NOMO-1 treated with dmso at 0.1 percent for 144 hours (cell line): ENCODE data around the gene SIRT3.

ENCODE experiments used
- DNase-seq: peaks from one replicate; lab custom pipeline; 2025; ENCODE audit not compliant: unreplicated experiment; lab: John Stamatoyannopoulos, UW

SIRT3 gene

DNA sequence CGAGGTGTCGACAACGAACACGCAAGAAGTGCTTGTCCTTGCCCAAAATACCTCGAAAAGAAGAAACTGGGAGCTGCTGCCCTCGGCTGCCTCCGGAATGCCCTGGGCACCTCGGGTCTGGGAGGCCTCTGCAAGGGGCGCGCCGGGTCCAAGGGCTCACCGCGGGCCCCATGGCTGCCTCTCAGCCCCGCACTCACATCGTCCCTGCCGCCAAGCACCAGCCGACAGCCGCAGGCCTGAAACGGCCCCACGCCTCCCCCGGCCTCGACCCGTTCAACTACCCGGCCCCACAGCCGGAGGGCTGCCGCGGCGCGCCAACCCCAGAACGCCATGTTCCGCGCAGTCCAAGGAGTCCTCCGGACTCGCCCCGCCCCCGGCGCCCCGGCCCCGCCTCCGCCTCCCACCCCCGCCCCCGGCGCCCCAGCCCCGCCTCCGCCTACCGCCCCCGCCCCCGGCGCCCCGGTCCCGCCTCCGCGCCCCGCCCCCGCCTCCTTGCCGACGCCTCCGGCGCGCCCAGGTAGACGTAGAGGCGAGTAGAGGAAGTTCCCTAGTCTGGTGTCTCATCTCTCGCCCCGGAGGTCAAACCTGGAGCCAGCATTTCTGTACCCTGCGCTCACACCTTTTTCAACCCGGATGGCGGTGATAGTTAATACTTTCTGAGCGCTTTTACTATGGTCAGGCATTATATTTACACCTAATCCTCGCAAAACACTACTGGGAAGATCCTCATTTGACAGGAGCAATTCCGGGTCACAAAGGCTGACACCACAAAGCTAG is at the start of gene SIRT3:
Gene SIRT3 (minus strand): TSS at position 346 of the 777 bp plus-strand sequence. CDS start 14 bp downstream, at position 332.
- peak; percentile 82 for DNase-seq

DNA sequence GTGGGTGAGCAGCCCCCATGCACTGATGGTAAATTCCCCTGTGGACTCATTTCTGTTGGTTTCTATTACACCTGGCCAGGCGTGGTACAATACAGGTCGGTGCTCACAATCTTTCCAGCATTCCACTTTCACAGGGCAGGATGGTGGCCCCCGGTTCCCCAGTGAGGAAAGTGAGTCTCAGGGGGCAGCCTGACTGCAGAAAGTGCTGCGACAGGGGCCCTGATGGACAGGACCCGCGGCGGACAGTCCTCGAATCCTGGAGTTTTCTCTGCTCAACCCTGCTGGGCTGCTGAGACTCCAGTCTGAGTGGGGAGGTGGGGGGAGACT is 49.7 kb upstream of the SIRT3 start:
- no peak for DNase-seq

DNA sequence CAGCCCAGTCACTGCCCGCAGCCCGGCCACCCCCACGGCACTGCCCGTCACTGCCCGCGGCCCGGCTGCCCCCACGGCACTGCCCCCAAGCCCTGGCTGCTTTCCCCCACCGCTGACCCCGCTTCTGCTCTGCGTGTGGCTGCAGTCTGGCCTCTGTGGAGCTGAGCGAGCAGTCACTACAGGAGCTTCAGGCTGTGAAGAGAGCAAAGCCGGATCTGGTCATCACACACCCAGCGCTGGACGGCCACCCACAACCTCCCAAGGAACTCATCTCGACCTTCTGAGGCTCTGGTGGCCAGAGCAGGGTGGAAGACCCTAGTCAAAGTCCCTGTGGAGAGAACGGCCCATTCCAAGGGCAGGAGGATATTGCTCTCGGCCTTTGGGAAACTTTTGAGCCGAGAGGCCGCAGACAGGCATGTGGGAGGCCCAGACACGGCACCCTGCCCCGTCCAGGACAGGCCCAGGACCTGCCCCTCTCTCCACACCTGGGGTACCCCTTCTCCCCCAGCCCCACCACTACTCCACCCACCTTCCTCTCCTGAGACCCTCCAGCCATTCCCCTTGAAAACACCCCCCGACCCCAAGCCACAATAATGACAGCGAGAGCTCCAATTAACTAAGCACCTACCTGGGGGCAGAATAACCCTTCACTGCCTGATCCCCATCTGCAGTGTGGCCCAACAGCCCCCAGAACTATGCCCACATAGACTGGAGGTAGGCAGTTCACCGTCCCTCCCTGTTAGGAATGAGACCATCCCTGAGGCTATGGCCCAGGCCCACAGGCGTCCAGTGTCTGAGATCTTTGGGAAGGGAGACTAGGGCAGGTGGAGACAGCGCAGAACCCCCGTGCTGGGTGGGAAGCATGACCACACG is 49.1 kb upstream of the SIRT3 start:
- DNase-seq = no peak

DNA sequence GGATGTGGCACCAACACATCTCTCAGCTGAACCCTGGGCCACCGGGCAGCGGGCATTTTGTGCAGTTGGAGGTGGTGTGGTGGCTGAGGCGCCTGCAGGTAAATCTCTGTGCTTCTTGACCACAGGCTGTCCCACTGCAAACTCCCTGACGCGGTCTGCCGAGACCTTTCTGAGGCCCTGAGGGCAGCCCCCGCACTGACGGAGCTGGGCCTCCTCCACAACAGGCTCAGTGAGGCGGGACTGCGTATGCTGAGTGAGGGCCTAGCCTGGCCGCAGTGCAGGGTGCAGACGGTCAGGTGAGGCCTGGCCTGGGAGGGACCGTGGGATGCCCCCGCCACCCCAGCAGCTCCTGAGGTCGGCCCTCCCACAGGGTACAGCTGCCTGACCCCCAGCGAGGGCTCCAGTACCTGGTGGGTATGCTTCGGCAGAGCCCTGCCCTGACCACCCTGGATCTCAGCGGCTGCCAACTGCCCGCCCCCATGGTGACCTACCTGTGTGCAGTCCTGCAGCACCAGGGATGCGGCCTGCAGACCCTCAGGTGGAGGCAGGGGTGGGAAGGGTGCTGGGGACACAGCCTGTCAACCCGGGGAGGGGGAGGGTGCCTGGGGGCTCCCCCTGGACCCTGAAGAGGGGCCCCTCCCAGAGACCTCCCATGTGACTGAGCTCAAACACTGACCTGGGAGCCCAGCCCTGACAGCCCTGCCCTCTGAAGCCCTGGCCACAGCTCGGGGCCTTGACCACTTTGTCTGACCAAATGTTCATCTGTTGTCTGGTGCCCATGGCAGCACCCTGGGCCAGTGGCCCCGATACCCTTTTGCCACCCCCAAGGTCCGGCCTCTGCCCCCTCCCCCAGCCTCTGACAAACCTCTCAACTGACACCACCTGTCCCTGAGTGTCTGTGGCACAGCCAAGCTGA is 48.2 kb upstream of the SIRT3 start:
- DNase-seq = no peak

DNA sequence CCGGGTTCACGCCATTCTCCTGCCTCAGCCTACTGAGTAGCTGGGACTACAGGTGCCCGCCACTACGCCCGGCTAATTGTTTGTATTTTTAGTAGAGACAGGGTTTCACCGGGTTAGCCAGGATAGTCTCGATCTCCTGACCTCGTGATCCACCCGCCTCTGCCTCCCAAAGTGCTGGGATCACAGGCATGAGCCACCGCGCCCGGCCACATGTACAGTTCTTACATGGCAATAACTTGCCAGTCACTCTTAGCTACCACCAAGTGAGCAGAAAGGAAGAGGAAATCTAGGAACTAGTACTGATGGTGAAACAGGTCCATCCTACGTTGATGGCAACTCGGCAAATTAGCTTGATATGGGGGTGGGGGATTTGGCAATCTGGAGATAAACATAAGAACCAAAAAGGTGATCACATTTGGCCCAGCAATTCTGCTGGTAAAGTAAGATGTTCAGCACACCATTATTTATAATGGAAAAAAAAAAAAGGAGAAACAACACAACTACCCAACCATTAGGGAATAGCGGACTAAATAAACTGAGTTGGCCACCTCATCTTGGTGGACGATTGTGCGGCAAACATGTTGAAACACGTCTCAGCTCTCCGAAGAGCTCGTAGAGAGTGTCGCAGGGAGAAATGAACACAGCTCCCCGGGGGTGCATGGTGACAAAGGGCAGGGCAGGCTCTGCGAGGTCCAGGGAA is 47.4 kb upstream of the SIRT3 start:
- DNase-seq = peak; percentile 28

DNA sequence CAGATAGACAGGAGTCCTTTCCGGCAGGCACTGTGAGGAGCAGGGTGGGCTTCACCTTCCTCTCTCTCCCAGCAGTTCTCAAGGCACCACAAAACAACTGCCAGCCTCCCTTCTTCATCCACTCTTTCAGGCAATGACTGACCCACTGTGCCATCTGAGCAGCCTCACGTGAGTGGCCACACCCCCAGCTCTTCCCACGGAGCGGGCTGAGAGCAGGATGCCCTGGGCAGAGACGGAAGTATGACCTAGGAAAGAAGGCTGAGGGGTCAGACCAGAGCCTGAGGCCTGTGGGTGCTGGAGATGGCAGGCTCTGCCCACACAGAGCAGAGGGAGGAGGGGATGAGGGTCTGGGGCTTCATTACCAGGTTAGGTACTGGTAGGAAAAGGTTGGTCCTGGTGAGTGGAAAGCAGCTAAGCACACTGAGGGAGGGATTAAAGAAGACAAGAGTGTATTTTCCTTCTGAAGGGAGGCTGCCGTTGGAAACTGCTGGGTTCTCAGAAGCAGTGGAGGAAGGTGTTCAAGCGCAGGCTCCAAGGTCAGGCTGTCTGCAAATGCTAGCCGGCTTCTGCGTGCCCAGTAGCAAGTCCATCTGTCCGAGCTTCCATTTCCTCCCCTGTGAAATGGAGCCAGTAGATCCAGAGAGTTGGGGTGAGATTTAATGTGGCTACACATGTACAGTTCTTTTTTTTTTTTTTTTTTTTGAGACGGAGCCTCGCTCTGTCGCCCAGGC is 46.7 kb upstream of the SIRT3 start:
- no peak for DNase-seq

DNA sequence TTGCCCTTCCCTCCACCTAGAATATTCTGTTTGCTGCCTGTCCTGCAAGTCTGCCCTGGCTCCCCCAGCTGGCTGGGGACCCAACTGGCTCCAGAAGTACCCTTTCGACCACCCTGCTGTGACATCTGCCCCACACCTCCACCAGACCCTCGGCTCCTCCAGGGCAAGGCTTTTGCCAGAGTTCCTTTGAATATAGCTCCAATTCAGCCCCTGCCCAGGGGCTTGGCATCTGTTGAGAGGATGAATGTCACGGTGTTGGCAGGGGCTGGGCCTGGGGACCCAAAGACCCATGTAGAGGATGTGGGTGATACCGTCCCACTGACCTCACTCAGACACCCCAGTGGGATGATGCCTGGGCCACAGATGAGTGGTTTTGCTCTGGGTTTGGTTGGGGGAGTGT is 46.0 kb upstream of the SIRT3 start:
- no peak for DNase-seq

DNA sequence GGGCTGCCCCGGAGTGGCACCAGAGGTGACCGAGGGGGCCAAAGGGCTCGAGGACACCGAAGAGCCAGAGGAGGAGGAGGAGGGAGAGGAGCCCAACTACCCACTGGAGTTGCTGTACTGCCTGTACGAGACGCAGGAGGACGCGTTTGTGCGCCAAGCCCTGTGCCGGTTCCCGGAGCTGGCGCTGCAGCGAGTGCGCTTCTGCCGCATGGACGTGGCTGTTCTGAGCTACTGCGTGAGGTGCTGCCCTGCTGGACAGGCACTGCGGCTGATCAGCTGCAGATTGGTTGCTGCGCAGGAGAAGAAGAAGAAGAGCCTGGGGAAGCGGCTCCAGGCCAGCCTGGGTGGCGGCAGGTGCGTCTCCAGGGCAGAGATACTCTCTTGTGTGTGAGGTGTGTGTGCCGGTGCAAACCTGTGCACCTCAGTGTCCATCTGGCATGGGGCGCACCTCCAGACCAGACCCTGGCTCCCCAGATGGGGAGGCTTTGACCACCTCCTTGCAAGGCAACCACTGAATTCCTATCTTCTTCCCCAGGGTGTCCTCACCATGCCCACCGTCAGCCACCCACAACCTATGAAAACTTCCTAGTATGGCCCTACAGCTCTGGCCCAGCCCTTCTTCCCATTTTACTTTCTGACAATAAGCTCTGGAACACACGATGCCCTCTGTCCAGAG is 45.5 kb upstream of the SIRT3 start:
- no peak for DNase-seq

DNA sequence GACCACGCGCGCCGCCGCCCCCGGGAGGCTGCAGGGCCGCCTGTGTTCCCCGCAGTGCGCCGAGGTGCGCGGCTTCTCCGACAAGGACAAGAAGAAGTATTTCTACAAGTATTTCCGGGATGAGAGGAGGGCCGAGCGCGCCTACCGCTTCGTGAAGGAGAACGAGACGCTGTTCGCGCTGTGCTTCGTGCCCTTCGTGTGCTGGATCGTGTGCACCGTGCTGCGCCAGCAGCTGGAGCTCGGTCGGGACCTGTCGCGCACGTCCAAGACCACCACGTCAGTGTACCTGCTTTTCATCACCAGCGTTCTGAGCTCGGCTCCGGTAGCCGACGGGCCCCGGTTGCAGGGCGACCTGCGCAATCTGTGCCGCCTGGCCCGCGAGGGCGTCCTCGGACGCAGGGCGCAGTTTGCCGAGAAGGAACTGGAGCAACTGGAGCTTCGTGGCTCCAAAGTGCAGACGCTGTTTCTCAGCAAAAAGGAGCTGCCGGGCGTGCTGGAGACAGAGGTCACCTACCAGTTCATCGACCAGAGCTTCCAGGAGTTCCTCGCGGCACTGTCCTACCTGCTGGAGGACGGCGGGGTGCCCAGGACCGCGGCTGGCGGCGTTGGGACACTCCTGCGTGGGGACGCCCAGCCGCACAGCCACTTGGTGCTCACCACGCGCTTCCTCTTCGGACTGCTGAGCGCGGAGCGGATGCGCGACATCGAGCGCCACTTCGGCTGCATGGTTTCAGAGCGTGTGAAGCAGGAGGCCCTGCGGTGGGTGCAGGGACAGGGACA is 44.8 kb upstream of the SIRT3 start:
- no peak for DNase-seq

DNA sequence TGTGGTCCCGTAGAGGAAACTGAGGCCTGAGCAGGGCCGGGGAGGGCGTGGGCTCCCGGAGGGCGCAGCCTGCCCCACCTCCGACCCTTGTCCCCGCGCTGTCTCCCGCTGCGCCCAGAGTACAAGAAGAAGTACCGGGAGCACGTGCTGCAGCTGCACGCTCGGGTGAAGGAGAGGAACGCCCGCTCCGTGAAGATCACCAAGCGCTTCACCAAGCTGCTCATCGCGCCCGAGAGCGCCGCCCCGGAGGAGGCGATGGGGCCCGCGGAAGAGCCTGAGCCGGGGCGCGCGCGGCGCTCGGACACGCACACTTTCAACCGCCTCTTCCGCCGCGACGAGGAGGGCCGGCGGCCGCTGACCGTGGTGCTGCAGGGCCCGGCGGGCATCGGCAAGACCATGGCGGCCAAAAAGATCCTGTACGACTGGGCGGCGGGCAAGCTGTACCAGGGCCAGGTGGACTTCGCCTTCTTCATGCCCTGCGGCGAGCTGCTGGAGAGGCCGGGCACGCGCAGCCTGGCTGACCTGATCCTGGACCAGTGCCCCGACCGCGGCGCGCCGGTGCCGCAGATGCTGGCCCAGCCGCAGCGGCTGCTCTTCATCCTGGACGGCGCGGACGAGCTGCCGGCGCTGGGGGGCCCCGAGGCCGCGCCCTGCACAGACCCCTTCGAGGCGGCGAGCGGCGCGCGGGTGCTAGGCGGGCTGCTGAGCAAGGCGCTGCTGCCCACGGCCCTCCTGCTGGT is 44.0 kb upstream of the SIRT3 start:
- peak; percentile 42 for DNase-seq

DNA sequence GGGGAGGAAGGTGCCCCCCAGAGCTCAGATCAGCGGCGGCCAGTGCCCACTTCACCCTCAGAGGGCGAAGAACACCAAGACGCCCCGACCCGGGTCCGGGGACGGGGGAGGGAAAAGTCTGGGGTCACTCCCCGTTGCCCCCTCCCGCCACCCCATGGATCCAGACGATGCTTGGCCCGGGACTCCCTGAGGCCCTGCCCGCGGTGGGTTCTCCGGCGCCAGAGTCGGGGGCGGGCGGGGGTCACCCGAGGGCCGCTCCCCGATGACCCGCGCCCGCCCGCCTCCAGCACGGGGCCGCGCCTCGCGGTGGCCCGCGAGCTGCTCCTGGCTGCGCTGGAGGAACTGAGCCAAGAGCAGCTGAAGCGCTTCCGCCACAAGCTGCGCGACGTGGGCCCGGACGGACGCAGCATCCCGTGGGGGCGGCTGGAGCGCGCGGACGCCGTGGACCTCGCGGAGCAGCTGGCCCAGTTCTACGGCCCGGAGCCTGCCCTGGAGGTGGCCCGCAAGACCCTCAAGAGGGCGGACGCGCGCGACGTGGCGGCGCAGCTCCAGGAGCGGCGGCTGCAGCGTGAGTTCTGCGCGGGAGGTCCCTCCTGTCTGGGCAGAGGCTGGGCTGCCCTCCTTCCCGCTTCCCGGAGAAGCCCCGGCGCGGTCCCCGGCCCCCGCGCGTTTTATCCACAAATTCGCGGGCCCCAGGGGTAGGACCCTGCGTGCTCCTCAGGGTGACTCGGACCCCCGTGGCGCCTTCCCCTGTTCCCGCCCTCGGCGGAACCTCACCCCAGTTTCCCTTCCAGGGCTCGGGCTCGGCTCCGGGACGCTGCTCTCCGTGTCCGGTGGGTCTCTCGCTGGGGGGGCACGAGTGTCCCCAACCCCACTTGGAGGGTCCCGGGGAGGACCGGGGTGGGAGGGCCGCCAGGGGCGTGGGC is 43.2 kb upstream of the SIRT3 start:
- no peak for DNase-seq

DNA sequence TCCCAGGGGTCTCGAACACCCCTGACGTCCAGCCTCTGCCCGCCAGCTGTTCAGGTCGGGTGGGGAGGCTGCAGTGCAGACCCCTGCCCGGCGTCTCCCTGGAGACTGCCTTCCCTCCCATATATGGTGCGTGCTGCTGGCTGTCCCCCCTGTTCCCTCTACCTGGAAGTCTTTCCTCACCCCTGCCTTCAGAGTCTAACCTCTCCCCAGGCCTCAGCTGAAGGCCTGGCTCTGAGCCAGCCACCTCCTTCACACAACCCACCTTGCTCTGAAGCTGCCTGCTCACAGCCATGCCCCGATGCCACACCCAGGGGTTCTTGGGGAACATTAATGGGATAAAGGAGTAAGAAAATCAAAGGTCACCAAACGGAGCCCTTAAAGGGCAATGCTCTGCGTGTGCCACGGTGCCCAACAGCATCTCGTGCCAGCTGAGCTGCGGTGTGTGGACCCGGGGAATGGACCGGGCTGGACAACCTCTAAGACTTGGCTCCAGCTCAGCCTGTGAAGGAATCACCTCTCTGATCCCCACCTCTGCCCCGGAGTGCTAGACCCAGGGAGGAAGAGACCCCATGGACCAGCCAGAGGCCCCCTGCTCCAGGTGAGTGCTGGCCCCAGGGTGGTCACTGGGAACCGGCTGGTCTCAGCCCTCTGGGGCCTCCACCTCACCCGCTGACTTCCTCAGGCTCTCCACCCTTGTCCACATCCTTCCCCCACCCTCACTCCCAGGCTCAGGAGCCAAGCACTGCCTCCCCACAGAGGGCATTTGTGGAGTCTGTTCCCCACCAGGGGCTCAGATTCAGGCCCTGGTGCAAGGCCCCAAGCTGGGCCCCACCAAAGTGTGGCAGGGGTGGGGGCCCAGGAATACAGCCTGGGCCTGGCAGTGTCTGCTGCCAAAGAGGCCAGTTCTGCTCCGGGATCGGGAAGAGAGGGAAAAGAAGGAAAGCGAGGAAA is 42.1 kb upstream of the SIRT3 start, which contains the start of gene NLRP6:
Gene NLRP6 (plus strand): TSS at position 407 of the 951 bp plus-strand sequence. CDS start 163 bp downstream, at position 570.
- DNase-seq = no peak

DNA sequence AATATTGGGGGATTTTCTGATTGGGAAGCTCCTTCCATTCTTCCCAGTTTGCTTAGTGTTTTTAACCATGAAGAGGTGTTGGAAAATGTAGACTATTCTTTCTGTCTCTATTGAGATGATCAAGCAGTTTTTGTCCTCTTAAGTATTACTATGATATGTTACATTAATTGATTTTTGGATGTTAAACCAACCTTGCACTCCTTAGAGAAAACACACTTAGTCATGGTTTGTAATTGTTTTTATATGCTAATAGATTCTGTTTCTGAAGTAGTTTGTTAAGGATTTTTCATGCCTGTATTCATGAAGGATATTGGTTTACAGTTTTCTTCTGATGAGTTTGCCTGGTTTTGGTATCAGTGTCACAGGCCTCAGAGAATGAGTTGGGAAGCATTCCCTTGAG is 40.1 kb upstream of the SIRT3 start:
- no peak for DNase-seq

DNA sequence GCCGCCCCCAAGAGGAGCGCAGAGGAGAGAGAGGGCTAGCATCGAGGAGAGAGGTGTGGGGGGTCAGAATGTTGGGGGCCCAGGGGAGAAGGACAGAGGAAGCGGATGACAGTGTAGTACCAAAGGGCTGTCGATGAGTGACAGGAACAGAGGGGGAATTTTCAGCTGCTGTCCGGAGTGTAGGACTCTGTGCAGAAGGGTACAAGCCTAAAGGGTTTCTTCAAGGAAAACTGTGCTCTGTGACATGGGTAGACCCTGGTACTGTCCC is 36.7 kb upstream of the SIRT3 start:
- no peak for DNase-seq

DNA sequence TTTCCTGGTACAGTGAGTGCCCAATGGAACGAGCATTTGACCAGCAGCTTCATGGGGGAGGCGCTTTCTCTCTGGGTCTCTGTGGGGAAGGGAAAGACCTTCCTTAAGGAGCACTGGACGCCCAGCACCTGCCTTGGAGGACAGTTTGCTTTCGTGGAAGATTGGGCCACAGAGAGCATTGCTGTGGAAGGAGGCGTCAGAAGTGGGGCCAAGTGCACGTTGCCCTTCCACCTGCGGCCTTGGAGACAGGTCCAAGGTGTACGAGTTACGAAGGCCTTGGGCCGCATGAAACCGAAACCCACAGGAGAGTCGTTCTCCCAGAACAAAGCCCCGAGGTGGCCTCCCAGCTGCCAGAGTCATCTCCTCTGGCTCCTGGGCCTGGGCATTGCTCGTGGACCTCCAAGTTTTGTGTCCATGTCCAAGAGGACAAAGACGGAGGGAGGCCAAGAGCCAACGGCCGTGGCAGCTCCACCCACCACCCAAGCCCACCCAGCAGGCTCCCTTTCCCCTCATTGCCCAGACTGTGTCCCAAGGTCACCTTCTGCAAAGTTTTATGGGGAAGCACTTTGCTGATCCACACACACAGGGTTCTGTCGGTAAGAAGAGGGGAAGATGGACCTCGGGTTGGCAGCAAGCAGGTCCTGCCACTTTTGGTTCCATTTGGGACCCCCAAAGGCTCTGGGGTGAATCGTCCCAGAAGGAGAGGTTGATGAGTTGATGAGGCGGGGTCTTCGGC is 36.2 kb upstream of the SIRT3 start:
- no peak for DNase-seq
